H1 (cell line): ENCODE measurements around the gene SPINT2. TPM values are rescaled to one million over a fixed set of nuclear protein-coding genes. Genes with fewer than 3 reads are reported as not detected.

Experiments used
- CTCF ChIA-PET: fragments of 300-600 bp; sonication (Branson Sonifier 250); formaldehyde crosslinking; loops from one replicate; lab custom pipeline; 2021; ENCODE audit not compliant: partially characterized antibody; lab: Charles Lee
- POLR2A ChIA-PET: fragments of 300-600 bp; sonication (Branson Sonifier 250); formaldehyde crosslinking; loops from one replicate; lab custom pipeline; 2021; ENCODE audit warnings: inconsistent platforms; ENCODE audit not compliant: partially characterized antibody; lab: Charles Lee
- DNase-seq, 2 experiments: peaks; one replicate each; pipeline versions ENCODE4 v3.0.0 to v3.0.0-alpha.2; 2010 to 2022; ENCODE audit warnings: low spot score in 2 of 2, low read depth in 1 of 2, mixed read lengths in 1 of 2
- FAIRE-seq: peaks from 2 replicates; lab custom pipeline; 2011; peaks lifted over from hg19 to GRCh38; lab: Jason Lieb, UNC
- H2AFZ ChIP-seq: 2 replicates; pipeline ENCODE4 v1.8.1; 2012; ENCODE audit warnings: low read length, inconsistent platforms
- H2AK5ac ChIP-seq: 2 replicates; pipeline ENCODE4 v1.6.1; 2013; ENCODE audit warnings: low read depth, low read length
- H2BK120ac ChIP-seq: replicated peaks from 2 replicates; pipeline ENCODE3; 2013; ENCODE audit warnings: low read depth, low read length, inconsistent platforms
- H2BK12ac ChIP-seq: 2 replicates; pipeline ENCODE4 v1.6.1; 2013; ENCODE audit warnings: low read depth, low read length
- H2BK15ac ChIP-seq: 2 replicates; pipeline ENCODE4 v1.6.1; 2013; ENCODE audit warnings: low read length
- H2BK20ac ChIP-seq: 2 replicates; pipeline ENCODE4 v1.6.1; 2013; ENCODE audit warnings: low read length
- H2BK5ac ChIP-seq: 2 replicates; pipeline ENCODE4 v1.6.1; 2013; ENCODE audit warnings: low read depth, low read length
- H3K14ac ChIP-seq: 2 replicates; pipeline ENCODE4 v1.6.1; 2013; ENCODE audit warnings: inconsistent platforms; ENCODE audit not compliant: insufficient read length
- H3K18ac ChIP-seq: 2 replicates; pipeline ENCODE4 v1.6.1; 2013; ENCODE audit warnings: low read length; ENCODE audit errors: extremely low read depth
- H3K23ac ChIP-seq: 2 replicates; pipeline ENCODE4 v1.6.1; 2013; ENCODE audit warnings: inconsistent platforms; ENCODE audit not compliant: insufficient read length
- H3K23me2 ChIP-seq: 2 replicates; pipeline ENCODE4 v1.6.1; 2013; ENCODE audit warnings: low read depth, low read length
- H3K27ac ChIP-seq: 2 replicates; pipeline ENCODE4 v1.6.1; 2011; ENCODE audit warnings: low read depth, low read length, inconsistent platforms
- H3K27me3 ChIP-seq, 4 experiments: replicated peaks in 1 of 4; 1 replicate in 1 of 4; 2 replicates in 3 of 4; pipeline versions ENCODE4 v1.6.1 to v1.8.1; 2011 to 2013; ENCODE audit warnings: low read length in 3 of 4, mild to moderate bottlenecking in 3 of 4, inconsistent platforms in 2 of 4, mixed read lengths in 2 of 4, moderate library complexity in 1 of 4; ENCODE audit not compliant: control insufficient read depth in 3 of 4, insufficient read depth in 3 of 4; ENCODE audit errors: extremely low read depth in 1 of 4
- H3K36me3 ChIP-seq, 4 experiments: 2 replicates each; pipeline versions ENCODE4 v1.6.1 to v1.8.1; 2011 to 2013; ENCODE audit warnings: mild to moderate bottlenecking in 4 of 4, low read length in 3 of 4, moderate library complexity in 2 of 4, control low read depth in 1 of 4, inconsistent platforms in 1 of 4; ENCODE audit not compliant: insufficient read depth in 4 of 4, control insufficient read depth in 2 of 4
- H3K4ac ChIP-seq: replicated peaks from 2 replicates; pipeline ENCODE3; 2013; ENCODE audit warnings: low read length, low read depth, mixed read lengths, inconsistent platforms; ENCODE audit not compliant: insufficient read length
- H3K4me1 ChIP-seq, 4 experiments: replicated peaks in 1 of 4; 1 replicate in 1 of 4; 2 replicates in 3 of 4; pipeline versions ENCODE4 v1.6.1 to v1.8.1; 2011 to 2013; ENCODE audit warnings: low read length in 3 of 4, inconsistent platforms in 2 of 4, mixed read lengths in 1 of 4; ENCODE audit not compliant: insufficient read depth in 4 of 4, control insufficient read depth in 3 of 4
- H3K4me2 ChIP-seq, 2 experiments: 2 replicates each; pipeline versions ENCODE4 v1.6.1 to v1.8.1; 2011 to 2013; ENCODE audit warnings: low read depth in 2 of 2, low read length in 2 of 2, control low read depth in 1 of 2, inconsistent platforms in 1 of 2, mild to moderate bottlenecking in 1 of 2; ENCODE audit not compliant: insufficient read depth in 1 of 2
- H3K4me3 ChIP-seq, 4 experiments: fragments of 200-600, 300-600 bp in 1 of 4; sonication (generic), shearing (Covaris generic), sonication (Bioruptor Twin) in 1 of 4; 2 replicates each; pipeline versions ENCODE4 v1.5.1 to v1.8.1; 2011 to 2016; ENCODE audit warnings: low read length in 4 of 4, low read depth in 3 of 4, control low read depth in 2 of 4, inconsistent platforms in 2 of 4, mild to moderate bottlenecking in 2 of 4, mixed read lengths in 1 of 4, moderate library complexity in 1 of 4; ENCODE audit not compliant: insufficient read depth in 2 of 4; ENCODE audit errors: extremely low read depth in 1 of 4
- H3K56ac ChIP-seq: replicated peaks from 2 replicates; pipeline ENCODE3; 2013; ENCODE audit warnings: low read depth, mild to moderate bottlenecking, mixed read lengths, low read length, inconsistent platforms; ENCODE audit not compliant: insufficient read length
- H3K79me1 ChIP-seq: 2 replicates; pipeline ENCODE4 v1.6.1; 2013; ENCODE audit warnings: low read depth, low read length, control low read depth
- H3K79me2 ChIP-seq, 2 experiments: 2 replicates each; pipeline versions ENCODE4 v1.6.1 to v1.8.1; 2012 to 2013; ENCODE audit warnings: low read length in 2 of 2, mild to moderate bottlenecking in 2 of 2, inconsistent platforms in 1 of 2; ENCODE audit not compliant: insufficient read depth in 2 of 2, control insufficient read depth in 1 of 2
- H3K9ac ChIP-seq, 4 experiments: replicated peaks in 1 of 4; 1 replicate in 1 of 4; 2 replicates in 3 of 4; pipeline versions ENCODE4 v1.6.1 to v1.8.1; 2011 to 2013; ENCODE audit warnings: low read depth in 3 of 4, low read length in 3 of 4, control low read depth in 2 of 4, mild to moderate bottlenecking in 2 of 4, moderate library complexity in 2 of 4, inconsistent platforms in 1 of 4; ENCODE audit errors: extremely low read depth in 1 of 4
- H3K9me3 ChIP-seq, 2 experiments: 2 replicates each; pipeline versions ENCODE4 v1.6.1 to v1.8.1; 2012 to 2013; ENCODE audit warnings: mild to moderate bottlenecking in 2 of 2, moderate library complexity in 2 of 2, control low read depth in 1 of 2, inconsistent platforms in 1 of 2, low read depth in 1 of 2, low read length in 1 of 2, mixed read lengths in 1 of 2; ENCODE audit not compliant: insufficient read depth in 2 of 2
- H4K20me1 ChIP-seq, 2 experiments: replicated peaks in 1 of 2; 2 replicates each; pipeline versions ENCODE3 to v1.8.1; 2011 to 2013; ENCODE audit warnings: inconsistent platforms in 2 of 2, low read length in 2 of 2, mild to moderate bottlenecking in 1 of 2; ENCODE audit not compliant: insufficient read depth in 2 of 2, control insufficient read depth in 1 of 2
- H4K5ac ChIP-seq: 2 replicates; pipeline ENCODE4 v1.6.1; 2013; ENCODE audit warnings: low read length, low read depth, mixed read lengths, inconsistent platforms; ENCODE audit not compliant: insufficient read length
- H4K8ac ChIP-seq: 2 replicates; pipeline ENCODE4 v1.8.0; 2013; ENCODE audit warnings: mild to moderate bottlenecking, moderate library complexity, low read length, inconsistent platforms; ENCODE audit not compliant: insufficient read depth; ENCODE audit errors: extremely low read depth
- H4K91ac ChIP-seq: replicated peaks from 2 replicates; pipeline ENCODE3; 2013; ENCODE audit warnings: low read length, mixed read lengths, inconsistent platforms; ENCODE audit not compliant: insufficient read length
- CBX8 ChIP-seq: fragments of 300-800, 300-1000 bp; sonication (generic); IDR thresholded peaks from 2 replicates; pipeline ENCODE4 v1.7.1; 2016; ENCODE audit warnings: low read depth, low read length, borderline replicate concordance
- GTF2F1 ChIP-seq: IDR thresholded peaks from 2 replicates; pipeline ENCODE4 v1.6.1; 2012; ENCODE audit warnings: low read depth, low read length, improper control_type of control experiment, borderline replicate concordance
- NRF1 ChIP-seq: IDR thresholded peaks from 2 replicates; pipeline ENCODE4 v1.6.1; 2011; ENCODE audit warnings: mild to moderate bottlenecking, low read depth, low read length, improper control_type of control experiment
- WGBS, 2 experiments: shearing (Covaris generic) in 1 of 2; methylation state at CpG; one replicate each; pipeline versions ENCODE4 v1.1.6 to v1.1.7; 2013 to 2015; ENCODE audit warnings: low lambda C conversion rate in 2 of 2, mixed read lengths in 2 of 2, inconsistent platforms in 1 of 2, low coverage in 1 of 2, missing lambda C conversion rate in 1 of 2; ENCODE audit not compliant: insufficient replicate concordance in 2 of 2, insufficient coverage in 1 of 2, insufficient read length in 1 of 2; ENCODE audit errors: extremely low coverage in 1 of 2, missing lambda C conversion rate in 1 of 2; 5-methylcytosine and 5-hydroxymethylcytosine counted together
- polyA plus RNA-seq, 7 experiments: library from polyadenylated mRNA; depleted of rRNA in 3 of 7; stranded (reverse) in 5 of 7; unstranded in 2 of 7; fragments of >200 nt in 5 of 7; fragments of 200-250 nt in 2 of 7; gene quantifications; 1 replicate in 5 of 7; 2 replicates in 1 of 7; 4 replicates in 1 of 7; pipeline versions ENCODE4 v1.2.1 to v1.2.3, GENCODE V29; 2011 to 2013; ENCODE audit warnings: missing spikeins in 2 of 7, mixed read lengths in 2 of 7
- total RNA-seq: library from RNA; stranded (reverse); fragmentation: NEBNext Ultra II Directional; extraction: Animal tissue kit (Norgen Biotek cat#: 25700); gene quantifications from 2 replicates; pipeline ENCODE4 v1.2.1, GENCODE V29; 2021

SPINT2 gene
- total and polyA plus RNA-seq, 2 of the 8 experiments (the other 6 are each of a cell fraction or from before 2014, with no cell fraction given): 294 to 296 TPM

GRCh38 chr19:38329651-38330050 lies 65.3 kb downstream of the SPINT2 start:
- Histone ChIP-seq H2AFZ (no peak overlapping the region), H3K36me3 (peaks cover 0 to 8% (median 5%) of the 10 kb centered on the region in 4 experiments; a peak in 5 of 8 replicates), H3K27me3 (no peaks in the 10 kb centered on the region), H3K4me2 (no peak overlapping the region), H3K18ac (no peak overlapping the region), H3K23me2 (no peaks in the 10 kb centered on the region), H3K9me3 (no peaks in the 10 kb centered on the region), H3K79me2 (no peaks in the 10 kb centered on the region), H4K20me1 (peaks cover 0 to 2% of the 10 kb centered on the region in 2 experiments), H2AK5ac (no peak overlapping the region), H4K5ac (no peak overlapping the region), H2BK120ac (no peak overlapping the region), H4K91ac (no peak overlapping the region), H2BK5ac (no peak overlapping the region), H3K9ac (no peak overlapping the region), H2BK20ac (no peak overlapping the region), H3K79me1 (no peaks in the 10 kb centered on the region), H2BK12ac (no peak overlapping the region), H3K23ac (no peak overlapping the region)
- no peak for FAIRE-seq
- CTCF ChIA-PET: interaction anchor here (0.6 to 6.7 kb wide), 6 partner anchors 8 to 187 kb away, joined by 3 to 100 read pairs (median 8); no protein-coding TSS in a partner anchor
- TF ChIP-seq CBX8: no peak
- TF ChIP-seq GTF2F1: no peak
- TF ChIP-seq NRF1: no peak
- TF ChIP-seq, all 59 proteins: peak for 0
- DNase-seq: no peak
- Histone ChIP-seq H2BK15ac (no peak overlapping the region), H3K56ac (no peak overlapping the region), H4K8ac (no peak overlapping the region), H3K27ac (no peak overlapping the region), H3K4me1 (no peaks in the 10 kb centered on the region), H3K4ac (no peak overlapping the region), H3K4me3 (no peak overlapping the region), H3K14ac (no peak overlapping the region)
- WGBS, 2 experiments: 89% methylated on average over 7 of the region's 7 CpGs; no CpG with 5 or more reads in 1 of the 2 experiments
- POLR2A ChIA-PET: interaction anchor here (1.2 to 1.7 kb wide), 2 partner anchors 10 to 16 kb away, joined by 4 to 5 read pairs; partner anchors contain the start of gene KCNK6
